Stimulated activated CD4-positive, alpha-beta T cell treated with anti-CD3 and anti-CD28 coated beads, Interleukin-15, amount 100 ng/mL, for 24 hours (primary cell): ENCODE measurements around the gene LRRC52.
"Not testable (repeated sequence)": the region's sequence is repeated elsewhere in the genome, so short reads cannot be mapped to it uniquely, and the experiment has no call there.

Experiments
- DNase-seq: peaks from one replicate; pipeline ENCODE4 v3.0.0-alpha.2; 2020

LRRC52 gene

DNA sequence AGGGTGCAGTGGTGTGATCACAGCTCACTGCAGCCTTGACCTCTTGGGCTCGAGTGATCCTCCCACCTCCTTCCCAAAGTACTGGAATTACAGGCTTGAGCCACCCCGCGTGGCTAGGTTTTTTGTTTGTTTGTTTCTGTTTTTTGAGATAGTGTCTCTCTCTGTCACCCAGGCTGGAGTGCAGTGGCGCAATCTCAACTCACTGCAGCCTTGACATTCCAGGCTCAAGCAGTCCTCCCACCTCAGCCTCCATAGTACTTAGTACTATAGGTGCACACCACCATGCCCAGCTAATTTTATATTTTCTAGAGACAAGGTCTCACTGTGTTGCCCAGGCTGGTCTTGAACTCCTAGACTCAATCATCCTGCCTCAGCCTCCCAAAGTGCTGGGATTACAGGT lies 47.6 kb downstream of the LRRC52 start:
- not testable (repeated sequence) for DNase-seq

DNA sequence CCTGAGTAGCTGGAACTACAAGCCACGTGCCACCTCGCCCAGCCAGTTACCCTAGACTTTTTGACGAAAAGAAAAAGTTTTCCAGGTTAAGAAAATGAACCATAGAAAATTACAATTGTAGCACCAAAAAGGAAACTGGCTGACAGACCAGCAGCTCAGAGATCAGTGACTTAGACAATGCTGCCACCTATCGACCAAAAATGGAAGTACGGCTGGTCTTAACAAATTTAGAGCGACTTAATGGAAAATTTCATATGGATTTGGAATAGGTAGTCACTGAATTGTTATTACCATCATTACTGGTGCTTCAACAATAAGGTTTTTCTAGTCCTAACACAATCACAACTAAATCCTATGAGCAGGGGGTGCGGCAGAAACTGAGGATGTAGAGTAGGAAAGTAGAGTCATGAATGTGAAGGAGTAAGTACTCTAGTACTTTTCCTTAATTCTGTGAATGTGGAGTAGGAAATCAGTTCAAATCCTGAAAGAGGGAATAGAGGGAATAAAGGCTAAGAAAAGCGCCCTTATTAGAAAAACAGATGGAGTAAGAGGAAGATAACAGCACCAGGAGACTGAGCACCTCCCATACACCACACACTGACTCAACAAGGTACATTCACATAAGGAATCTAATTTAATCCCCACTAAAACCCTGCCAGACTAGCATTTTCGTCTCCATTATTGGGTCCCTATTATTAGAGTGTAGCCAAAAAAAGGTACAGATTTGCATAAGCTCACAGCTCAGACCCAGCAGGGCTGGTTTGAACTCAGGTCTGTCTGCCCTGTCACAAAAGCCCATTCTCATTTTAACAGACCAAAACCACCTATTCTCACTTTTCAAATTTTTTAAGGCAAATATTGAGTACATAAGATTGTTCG lies 49.4 kb downstream of the LRRC52 start:
- DNase-seq, result peak; percentile 82

DNA sequence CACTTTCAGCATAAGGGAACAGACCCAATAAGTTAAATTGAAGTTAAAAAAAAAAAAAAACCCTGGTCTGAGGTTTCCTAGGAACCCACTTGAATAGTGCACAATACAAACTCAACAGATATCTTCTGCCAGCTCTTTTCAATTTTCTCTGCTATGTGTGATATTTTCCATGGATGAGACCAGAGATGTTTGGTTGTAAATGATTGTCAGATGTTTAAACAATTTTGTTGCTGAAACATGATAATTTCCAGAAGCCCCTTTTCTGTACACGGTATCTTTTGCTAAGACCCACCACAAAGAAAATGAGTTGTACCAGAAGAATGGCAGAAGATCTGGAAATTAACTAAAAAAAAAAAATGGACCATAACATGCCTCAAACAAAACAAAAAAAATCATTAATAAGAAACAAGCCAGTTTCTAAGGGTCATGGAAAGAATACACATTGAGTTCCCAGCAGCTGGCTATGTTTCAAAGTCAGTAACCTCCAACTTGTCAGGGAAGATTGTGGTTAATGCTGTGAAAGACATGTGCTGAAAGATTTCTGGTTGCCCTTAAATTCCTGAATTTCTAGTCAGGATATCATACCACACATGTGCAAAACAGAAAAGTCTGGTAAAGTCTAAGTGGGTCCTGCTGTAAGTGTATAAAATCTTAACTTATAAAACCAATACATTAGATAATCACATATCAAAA lies 51.6 kb downstream of the LRRC52 start:
- DNase-seq, result no peak

DNA sequence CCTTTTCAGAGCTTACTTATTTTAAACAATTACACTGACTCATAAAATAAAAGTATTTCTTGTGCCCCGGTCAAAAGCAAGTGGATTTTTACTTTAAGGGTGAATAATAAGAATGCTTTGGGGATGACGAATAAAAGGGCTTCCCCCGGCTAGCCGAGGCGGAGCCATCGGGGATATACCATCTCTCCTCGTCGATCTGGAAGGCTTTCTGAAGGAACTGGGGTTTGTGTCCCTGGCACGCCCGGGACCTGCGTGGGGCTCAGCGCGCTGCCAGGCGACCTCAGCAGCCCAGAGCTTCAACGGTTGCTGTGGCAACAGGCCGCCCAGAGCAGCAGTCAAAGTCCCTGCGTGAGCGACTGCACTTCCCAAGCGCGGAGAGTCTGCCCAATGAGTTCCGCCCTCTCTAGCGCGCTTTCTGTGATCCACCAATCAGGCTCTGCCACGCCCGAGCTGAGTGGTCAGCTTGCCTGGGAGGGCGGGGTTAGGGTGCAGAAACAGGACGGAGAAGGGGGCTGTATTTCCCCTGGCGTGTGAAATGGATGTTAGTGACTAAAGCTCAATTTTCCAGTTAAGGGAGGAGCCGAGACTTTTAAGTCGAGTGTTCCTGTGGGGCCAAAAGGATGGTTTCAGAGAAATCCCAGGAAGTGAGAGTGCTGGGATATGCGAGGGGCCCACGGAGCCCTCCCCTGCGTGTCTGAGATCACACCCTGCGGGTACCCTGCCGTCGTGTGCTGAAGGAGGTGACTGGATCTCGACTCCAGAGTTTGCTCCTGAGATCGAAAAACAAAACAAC lies 54.3 kb downstream of the LRRC52 start:
- DNase-seq, result peak; percentile 98

DNA sequence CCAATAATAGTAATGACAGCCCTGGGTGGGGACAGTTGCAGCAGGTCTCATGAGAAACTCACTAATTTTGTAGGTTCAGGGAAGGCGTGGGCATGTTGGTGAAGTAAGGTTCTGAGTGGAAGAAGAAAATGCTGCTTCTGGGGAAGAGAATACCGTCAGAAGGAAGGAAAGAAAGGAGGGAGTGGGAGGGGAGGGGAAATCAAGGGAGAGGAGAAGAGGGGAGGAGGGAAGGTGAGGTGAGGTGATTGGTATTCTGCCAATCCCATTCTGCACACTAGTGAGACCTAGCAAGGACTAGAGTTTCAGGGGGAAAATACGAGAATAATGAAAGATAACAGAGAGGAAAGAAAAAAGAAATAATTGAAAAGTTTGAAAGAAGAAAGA lies 54.9 kb downstream of the LRRC52 start:
- DNase-seq, result no peak

DNA sequence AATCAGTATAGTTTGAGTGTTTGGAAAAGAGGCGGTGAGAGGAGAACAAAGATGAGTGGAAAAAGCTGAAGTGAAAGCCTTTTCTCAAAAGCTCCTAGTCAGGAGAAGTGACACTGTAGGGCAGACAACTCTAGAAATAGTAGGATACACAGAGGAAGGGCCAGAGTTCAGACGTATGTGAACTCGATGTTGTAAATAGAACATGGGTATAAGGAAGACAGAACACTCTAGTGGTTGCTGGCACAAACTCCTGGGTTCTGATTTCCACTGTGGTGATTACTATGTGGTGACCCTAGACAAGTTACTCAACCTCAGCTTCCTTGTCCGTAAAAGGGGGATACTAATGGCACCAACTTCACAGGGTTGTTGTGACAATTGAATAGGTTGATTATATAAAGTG lies 57.0 kb downstream of the LRRC52 start:
- no peak for DNase-seq

DNA sequence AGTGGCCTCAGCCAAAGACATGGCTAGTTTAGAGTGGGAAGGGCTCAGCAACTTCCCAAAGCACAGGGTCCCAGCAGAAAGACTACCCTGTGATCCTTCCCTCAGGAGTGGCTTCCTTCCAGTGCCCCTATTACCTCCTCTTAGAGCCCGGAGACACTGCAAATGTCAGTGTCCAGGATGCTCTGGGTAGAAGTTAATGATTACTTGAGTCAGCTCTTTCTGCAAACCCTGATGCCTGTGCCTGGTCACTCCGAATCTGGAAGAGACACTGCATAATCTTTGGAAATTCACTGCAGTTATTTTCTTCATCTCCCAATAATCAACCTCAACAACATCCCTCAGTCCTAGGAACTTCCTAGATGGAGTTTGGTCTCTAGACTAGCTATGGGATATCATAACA lies 60.0 kb downstream of the LRRC52 start:
- DNase-seq, result no peak

DNA sequence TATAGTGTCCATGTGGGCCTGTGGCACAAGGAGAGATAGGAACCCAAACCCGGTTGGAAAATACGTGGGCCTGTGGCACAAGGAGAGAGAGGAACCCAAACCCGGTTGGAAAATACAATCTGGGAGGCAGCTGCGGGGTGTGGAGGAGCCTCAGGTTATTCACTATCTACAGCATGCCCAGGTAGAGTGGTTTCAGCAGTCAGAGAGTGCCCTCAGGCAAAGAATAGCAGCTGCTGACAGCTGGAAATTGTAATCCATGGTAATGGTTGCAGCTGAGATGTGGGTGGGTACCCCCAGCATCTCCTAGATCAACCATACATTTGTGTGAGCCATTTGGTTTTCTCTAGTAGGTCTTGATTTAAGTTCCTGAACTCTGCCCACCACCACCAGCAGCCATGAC lies 61.4 kb downstream of the LRRC52 start:
- DNase-seq, result no peak

DNA sequence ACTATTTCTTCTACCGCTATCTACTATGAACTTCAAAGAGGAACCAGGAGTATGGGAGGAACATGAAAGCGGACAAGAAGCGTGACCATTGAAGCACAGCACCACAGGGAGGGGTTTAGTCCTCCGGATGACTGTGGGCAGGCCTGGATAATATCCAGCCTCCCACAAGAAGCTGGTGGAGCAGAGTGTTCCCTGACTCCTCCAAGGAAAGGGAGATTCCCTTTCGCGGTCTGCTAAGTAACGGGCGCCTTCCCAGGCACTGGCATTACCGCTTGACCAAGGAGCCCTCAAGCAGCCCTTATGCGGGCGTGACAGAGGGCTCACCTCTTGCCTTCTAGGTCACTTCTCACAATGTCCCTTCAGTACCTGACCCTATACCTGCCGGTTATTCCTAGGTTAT lies 62.9 kb downstream of the LRRC52 start:
- DNase-seq, result not testable (repeated sequence)

DNA sequence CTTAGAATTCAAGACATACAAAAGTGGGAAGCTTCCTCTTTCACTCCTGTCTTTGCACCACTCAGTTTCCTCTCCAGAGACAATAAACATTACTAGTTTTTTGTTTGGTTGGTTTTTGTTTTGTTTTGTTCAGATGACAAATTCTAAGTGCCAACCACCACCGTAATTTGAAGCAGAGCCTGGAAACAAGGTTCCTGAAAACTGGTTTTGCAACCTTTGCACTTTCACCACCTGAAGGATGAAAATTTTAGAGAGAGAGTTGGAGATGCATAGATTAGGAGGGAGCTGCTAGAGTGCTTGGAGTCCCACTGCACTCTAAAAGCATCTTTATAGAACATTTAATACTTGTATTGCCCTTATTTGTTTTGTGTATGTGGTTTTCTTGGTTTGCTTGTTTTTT lies 67.1 kb downstream of the LRRC52 start:
- no peak for DNase-seq

DNA sequence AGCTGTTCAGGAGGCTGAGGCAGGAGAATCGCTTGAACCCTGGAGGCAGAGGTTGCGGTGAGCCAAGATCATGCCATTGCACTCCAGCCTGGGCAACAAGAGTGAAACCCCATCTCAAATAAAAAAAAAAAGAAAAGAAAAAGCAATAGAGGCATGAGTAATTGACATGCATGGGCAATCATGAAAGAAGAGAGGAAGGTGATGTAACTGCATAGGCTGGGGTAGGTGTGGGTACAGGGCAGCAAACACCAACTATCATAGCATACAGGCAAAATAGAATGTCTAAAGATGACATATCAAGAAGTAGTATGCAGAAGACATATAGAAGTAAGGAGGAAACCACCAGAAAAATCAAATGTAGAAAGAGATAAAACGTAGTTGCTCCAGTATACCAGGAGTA lies 68.3 kb downstream of the LRRC52 start:
- DNase-seq, result no peak
